IMR-90 (cell line): Measurements from ENCODE around the gene FRYL. TPM values are rescaled to one million over a fixed set of nuclear protein-coding genes. Genes with fewer than 3 reads are reported as not detected.

Experiments used
- ATAC-seq: fragments of 200-7000 bp; cut with Tn5 transposase; 2 replicates; pipeline ENCODE4 v1.9.1; 2020; ENCODE audit warnings: low read depth, mild to moderate bottlenecking, moderate library complexity
- BruUV-seq: library from RNA; stranded (reverse); fragments of 400-500 nt; replicated peaks from 2 replicates; lab custom pipeline; 2021; lab: Mats Ljungman, UMichigan
- CTCF ChIA-PET: fragments of 300-600 bp; formaldehyde crosslinking; extraction: SDS; loops from one replicate; lab custom pipeline; 2021; ENCODE audit warnings: antibody characterized with exemption; lab: Yijun Ruan, JAX
- POLR2A ChIA-PET: fragments of 300-600 bp; sonication (Branson Sonifier 250); formaldehyde crosslinking; loops from one replicate; lab custom pipeline; 2022; ENCODE audit warnings: antibody characterized with exemption; ENCODE audit not compliant: unreplicated experiment; lab: Charles Lee
- DNase-seq: peaks from one replicate; pipeline ENCODE4 v3.0.0; 2013
- H2AFZ ChIP-seq: replicated peaks from 2 replicates; pipeline ENCODE3; 2013; ENCODE audit warnings: low read length, mild to moderate bottlenecking; ENCODE audit not compliant: poor library complexity
- H2AK5ac ChIP-seq: 2 replicates; pipeline ENCODE4 v1.6.1; 2013; ENCODE audit warnings: low read depth, low read length, inconsistent platforms
- H2AK9ac ChIP-seq: replicated peaks from 2 replicates; pipeline ENCODE3; 2013; ENCODE audit warnings: mild to moderate bottlenecking, low read depth, low read length, moderate library complexity; ENCODE audit not compliant: poor library complexity
- H2BK120ac ChIP-seq: 2 replicates; pipeline ENCODE4 v1.6.1; 2013; ENCODE audit warnings: low read depth, low read length, inconsistent platforms
- H2BK15ac ChIP-seq: 3 replicates; pipeline ENCODE4 v1.6.1; 2013; ENCODE audit warnings: low read depth, low read length, inconsistent platforms
- H2BK20ac ChIP-seq: 2 replicates; pipeline ENCODE4 v1.6.1; 2013; ENCODE audit warnings: low read depth, mild to moderate bottlenecking, inconsistent platforms, low read length, moderate library complexity
- H2BK5ac ChIP-seq: 2 replicates; pipeline ENCODE4 v1.6.1; 2013; ENCODE audit warnings: mild to moderate bottlenecking, low read depth, low read length, inconsistent platforms; ENCODE audit not compliant: poor library complexity, severe bottlenecking
- H3K14ac ChIP-seq: replicated peaks from 2 replicates; pipeline ENCODE4 v1.6.1; 2013; ENCODE audit warnings: low read depth, low read length, inconsistent platforms
- H3K18ac ChIP-seq: 2 replicates; pipeline ENCODE4 v1.6.1; 2013; ENCODE audit warnings: low read depth, low read length, control low read depth
- H3K23ac ChIP-seq: 2 replicates; pipeline ENCODE4 v1.6.1; 2013; ENCODE audit warnings: low read depth, low read length, inconsistent platforms
- H3K27ac ChIP-seq: 2 replicates; pipeline ENCODE4 v1.5.1; 2013; ENCODE audit warnings: mild to moderate bottlenecking, control low read depth, low read length; ENCODE audit not compliant: insufficient read depth
- H3K27me3 ChIP-seq: 2 replicates; pipeline ENCODE4 v1.6.1; 2013; ENCODE audit warnings: low read length; ENCODE audit not compliant: control insufficient read depth, insufficient read depth
- H3K36me3 ChIP-seq: 2 replicates; pipeline ENCODE4 v1.6.1; 2013; ENCODE audit warnings: low read length, mixed read lengths; ENCODE audit not compliant: control insufficient read depth, insufficient read depth
- H3K4ac ChIP-seq: 2 replicates; pipeline ENCODE4 v1.6.1; 2013; ENCODE audit warnings: low read depth, low read length, inconsistent platforms
- H3K4me1 ChIP-seq: 2 replicates; pipeline ENCODE4 v1.6.1; 2013; ENCODE audit warnings: low read length, mixed read lengths; ENCODE audit not compliant: control insufficient read depth, insufficient read depth
- H3K4me2 ChIP-seq: 2 replicates; pipeline ENCODE4 v1.6.1; 2013; ENCODE audit warnings: low read depth, mild to moderate bottlenecking, control low read depth, low read length, moderate library complexity
- H3K4me3 ChIP-seq: 2 replicates; pipeline ENCODE4 v1.5.1; 2013; ENCODE audit warnings: low read depth, mild to moderate bottlenecking, control low read depth, low read length, moderate library complexity; ENCODE audit not compliant: insufficient read depth
- H3K56ac ChIP-seq: 2 replicates; pipeline ENCODE4 v1.6.1; 2013; ENCODE audit warnings: low read length, inconsistent platforms; ENCODE audit not compliant: insufficient read depth; ENCODE audit errors: extremely low read depth
- H3K79me1 ChIP-seq, 2 experiments: 2 replicates each; pipeline ENCODE4 v1.6.1; 2013; ENCODE audit warnings: low read length in 2 of 2, inconsistent platforms in 1 of 2, low read depth in 1 of 2
- H3K9ac ChIP-seq: 2 replicates; pipeline ENCODE4 v1.6.1; 2013; ENCODE audit warnings: low read depth, low read length, control low read depth
- H3K9me1 ChIP-seq: 2 replicates; pipeline ENCODE4 v1.6.1; 2013; ENCODE audit warnings: low read length, inconsistent platforms; ENCODE audit not compliant: insufficient read depth
- H3K9me3 ChIP-seq: 2 replicates; pipeline ENCODE4 v1.6.1; 2013; ENCODE audit warnings: low read length; ENCODE audit not compliant: control insufficient read depth, insufficient read depth
- H4K20me1 ChIP-seq: 2 replicates; pipeline ENCODE4 v1.6.1; 2013; ENCODE audit warnings: low read length, inconsistent platforms; ENCODE audit not compliant: insufficient read depth
- H4K5ac ChIP-seq: 2 replicates; pipeline ENCODE4 v1.6.1; 2013; ENCODE audit warnings: mild to moderate bottlenecking, low read depth, low read length, control low read depth
- H4K8ac ChIP-seq, 2 experiments: 2 replicates each; pipeline ENCODE4 v1.6.1; 2013; ENCODE audit warnings: low read depth in 2 of 2, low read length in 2 of 2, control low read depth in 1 of 2, inconsistent platforms in 1 of 2
- H4K91ac ChIP-seq: 2 replicates; pipeline ENCODE4 v1.6.1; 2013; ENCODE audit warnings: low read depth, low read length, inconsistent platforms; ENCODE audit not compliant: insufficient read depth
- POLR2A ChIP-seq: IDR thresholded peaks from 2 replicates; pipeline ENCODE4 v1.6.1; 2012; ENCODE audit warnings: mild to moderate bottlenecking, low read depth, low read length
- RAD21 ChIP-seq: IDR thresholded peaks from 2 replicates; pipeline ENCODE4 v1.6.1; 2012; ENCODE audit warnings: low read length, improper control_type of control experiment
- WGBS, 2 experiments: methylation state at CpG; one replicate each; pipeline versions ENCODE4 v1.1.5 to v1.1.7; 2013; ENCODE audit warnings: missing lambda C conversion rate in 2 of 2; ENCODE audit not compliant: insufficient read length in 1 of 2; ENCODE audit errors: extremely low coverage in 2 of 2; 5-methylcytosine and 5-hydroxymethylcytosine counted together
- dilution Hi-C: fragments of 300-500 bp; cut with HindIII; formaldehyde crosslinking; loops from one replicate; pipeline ENCODE4 v1.14.3; 2018; ENCODE audit warnings: low sequenced_read_pairs; ENCODE audit not compliant: unreplicated experiment
- in situ Hi-C: fragments of 300-500 bp; cut with MboI; formaldehyde crosslinking; loops from 3 replicates; pipeline ENCODE4 v1.14.3; 2019; ENCODE audit warnings: low sequenced_read_pairs, inconsistent platforms, mixed read lengths
- intact Hi-C: fragments of 100-400 bp; cut with micrococcal nuclease; formaldehyde crosslinking; loops from 2 replicates; pipeline ENCODE4 v1.10.0; 2022
- polyA plus RNA-seq, 3 experiments: library from polyadenylated mRNA; depleted of rRNA; stranded (reverse); fragments of >200 nt; gene quantifications; 2 replicates each; pipeline ENCODE4 v1.2.3, GENCODE V29; 2012; ENCODE audit warnings: low replicate concordance in 1 of 3
- total RNA-seq: library from RNA; depleted of rRNA; stranded (reverse); fragments of >200 nt; gene quantifications from 2 replicates; pipeline ENCODE4 v1.2.3, GENCODE V29; 2012

FRYL gene
- total and polyA plus RNA-seq, 2 of the 4 experiments (the other 2 are of a cell fraction): 9.9 to 77.4 TPM

GRCh38 chr4:48752246-48752645, 27.8 kb downstream of the FRYL start:
- Histone ChIP-seq H3K4me2 (no peak overlapping the region), H4K20me1 (peaks cover 41% of the 10 kb centered on the region), H3K56ac (no peak overlapping the region), H4K8ac (no peak overlapping the region), H3K27ac (no peak overlapping the region), H3K23ac (no peak overlapping the region), H3K27me3 (no peaks in the 10 kb centered on the region), H2AK9ac (no peak overlapping the region), H3K79me1 (peaks cover 33 to 70% of the 10 kb centered on the region in 2 experiments), H3K9me3 (no peaks in the 10 kb centered on the region), H3K4me3 (no peak overlapping the region), H2AFZ (no peak overlapping the region), H3K14ac (no peak overlapping the region), H4K91ac (no peak overlapping the region), H3K9ac (no peak overlapping the region), H3K9me1 (peaks cover 8% of the 10 kb centered on the region; the same call in 1 of the 2 replicates), H2BK20ac (no peak overlapping the region), H2BK15ac (no peak overlapping the region), H3K4ac (no peak overlapping the region), H2AK5ac (no peak overlapping the region), H2BK5ac (no peak overlapping the region), H4K5ac (no peak overlapping the region), H3K4me1 (no peaks in the 10 kb centered on the region), H3K36me3 (no peaks in the 10 kb centered on the region), H2BK120ac (no peak overlapping the region), H3K18ac (no peak overlapping the region)
- TF ChIP-seq RAD21: no peak
- TF ChIP-seq POLR2A: no peak
- no CpG with 5 or more reads among the region's 2 CpGs for whole genome bisulfite sequencing, 2 experiments
- dilution Hi-C loops: no loop called here
- DNase-seq (no peak), ATAC-seq (no peak)
- POLR2A ChIA-PET: no interaction called here
- CTCF ChIA-PET: no interaction called here
- in situ Hi-C loops: no loop called here
- intact Hi-C loops: no loop called here
- BruUV-seq: no TSS peak
